HG03060 (cell line): ENCODE results near the gene HSPB9.

Experiments used
- ATAC-seq: cut with Tn5 transposase; IDR thresholded peaks from one replicate; pipeline ENCODE4 v1.9.1; 2021; ENCODE audit warnings: low read depth, moderate number of reproducible peaks; ENCODE audit not compliant: unreplicated experiment

Gene HSPB9

GRCh38 chr17:42122371-42123303 lies at the start of gene HSPB9:
Gene HSPB9, plus strand, starts transcription at chr17:42122804. Its CDS starts 47 bp downstream, at chr17:42122851.
- no peak for ATAC-seq

- no peak for ATAC-seq
Measured at GRCh38 chr17:42075789-42076188, 46.8 kb upstream of the HSPB9 start.

- ATAC-seq, result no peak
Measured at GRCh38 chr17:42076797-42077559, 45.6 kb upstream of the HSPB9 start.

- no peak for ATAC-seq
Measured at GRCh38 chr17:42077755-42078154, 44.8 kb upstream of the HSPB9 start.

GRCh38 chr17:42078396-42079043 lies 44.1 kb upstream of the HSPB9 start:
- ATAC-seq, result no peak

- no peak for ATAC-seq
Measured at GRCh38 chr17:42079541-42079940, 43.1 kb upstream of the HSPB9 start.

GRCh38 chr17:42081516-42082129 lies 41.0 kb upstream of the HSPB9 start:
- no peak for ATAC-seq

- ATAC-seq, result no peak
Measured at GRCh38 chr17:42087042-42087701, 35.4 kb upstream of the HSPB9 start.

GRCh38 chr17:42087736-42088705 lies 34.6 kb upstream of the HSPB9 start:
- no peak for ATAC-seq

GRCh38 chr17:42088736-42089135 lies 33.9 kb upstream of the HSPB9 start:
- ATAC-seq, result no peak

- ATAC-seq, result no peak
Measured at GRCh38 chr17:42090964-42091790, 31.4 kb upstream of the HSPB9 start.

GRCh38 chr17:42092939-42093338 lies 29.7 kb upstream of the HSPB9 start:
- ATAC-seq, result no peak

- ATAC-seq, result no peak
Measured at GRCh38 chr17:42094375-42095069, 28.1 kb upstream of the HSPB9 start.

GRCh38 chr17:42096360-42097111 lies 26.1 kb upstream of the HSPB9 start:
- ATAC-seq, result no peak

- no peak for ATAC-seq
Measured at GRCh38 chr17:42097691-42098631, 24.6 kb upstream of the HSPB9 start, which contains the start of gene ZNF385C. Gene ZNF385C, minus strand, starts transcription at chr17:42098473. Its CDS starts 35,417 bp downstream, at chr17:42063056.
